Mesendoderm (in vitro differentiated cells): ENCODE data around the gene ATXN2.
"Not testable (repeated sequence)": the region's sequence is repeated elsewhere in the genome, so short reads cannot be mapped to it uniquely, and the experiment has no call there.

ENCODE experiments used
- DNase-seq: peaks from one replicate; pipeline ENCODE4 v3.0.0; 2013
- H2AK5ac ChIP-seq: 2 replicates; pipeline ENCODE4 v1.6.1; 2013; ENCODE audit warnings: low read length, inconsistent platforms
- H2BK120ac ChIP-seq: 2 replicates; pipeline ENCODE4 v1.6.1; 2013; ENCODE audit warnings: low read depth, mild to moderate bottlenecking, low read length, moderate library complexity, mixed read lengths
- H2BK15ac ChIP-seq: replicated peaks from 2 replicates; pipeline ENCODE4 v1.6.1; 2013; ENCODE audit warnings: low read depth, mild to moderate bottlenecking, moderate library complexity
- H2BK5ac ChIP-seq: 2 replicates; pipeline ENCODE4 v1.6.1; 2013; ENCODE audit warnings: low read length, inconsistent platforms
- H3K18ac ChIP-seq: 2 replicates; pipeline ENCODE4 v1.6.1; 2013; ENCODE audit warnings: mild to moderate bottlenecking, low read length, mixed read lengths
- H3K23ac ChIP-seq: one replicate; pipeline ENCODE4 v1.6.1; 2013; ENCODE audit warnings: low read length
- H3K27ac ChIP-seq: 2 replicates; pipeline ENCODE4 v1.5.1; 2013; ENCODE audit warnings: low read depth, mild to moderate bottlenecking, inconsistent platforms, low read length, moderate library complexity
- H3K27me3 ChIP-seq: 2 replicates; pipeline ENCODE4 v1.6.1; 2013; ENCODE audit warnings: low read length, control low read depth, mild to moderate bottlenecking, inconsistent platforms; ENCODE audit not compliant: insufficient read depth, poor library complexity
- H3K36me3 ChIP-seq: 2 replicates; pipeline ENCODE4 v1.6.1; 2013; ENCODE audit warnings: low read length, inconsistent platforms; ENCODE audit not compliant: control insufficient read depth, insufficient read depth
- H3K4ac ChIP-seq: one replicate; pipeline ENCODE4 v1.6.1; 2013; ENCODE audit warnings: low read depth, mild to moderate bottlenecking, low read length, moderate library complexity
- H3K4me1 ChIP-seq: 2 replicates; pipeline ENCODE4 v1.6.1; 2013; ENCODE audit warnings: low read depth, low read length, inconsistent platforms; ENCODE audit not compliant: control insufficient read depth
- H3K4me2 ChIP-seq: 2 replicates; pipeline ENCODE4 v1.6.1; 2013; ENCODE audit warnings: low read length
- H3K4me3 ChIP-seq: 2 replicates; pipeline ENCODE4 v1.5.1; 2013; ENCODE audit warnings: mild to moderate bottlenecking, low read length
- H3K56ac ChIP-seq: one replicate; pipeline ENCODE4 v1.6.1; 2013; ENCODE audit warnings: low read length
- H3K79me1 ChIP-seq: 2 replicates; pipeline ENCODE4 v1.6.1; 2013; ENCODE audit warnings: low read length, inconsistent platforms
- H3K79me2 ChIP-seq: 2 replicates; pipeline ENCODE4 v1.6.1; 2013; ENCODE audit warnings: mild to moderate bottlenecking, low read length; ENCODE audit not compliant: control insufficient read depth, insufficient read depth
- H3K9ac ChIP-seq: 2 replicates; pipeline ENCODE4 v1.6.1; 2013; ENCODE audit warnings: low read length, inconsistent platforms
- H4K5ac ChIP-seq: one replicate; pipeline ENCODE4 v1.6.1; 2013; ENCODE audit warnings: low read length
- H4K8ac ChIP-seq: one replicate; pipeline ENCODE4 v1.6.1; 2013; ENCODE audit warnings: low read depth, mild to moderate bottlenecking, control low read depth, low read length, moderate library complexity
- WGBS: extraction: QIAGEN DNeasy Blood & Tissue Kit; methylation state at CpG from one replicate; pipeline ENCODE4 v1.1.7; 2013; ENCODE audit warnings: low lambda C conversion rate, missing lambda C conversion rate; ENCODE audit not compliant: insufficient coverage; ENCODE audit errors: extremely low coverage; 5-methylcytosine and 5-hydroxymethylcytosine counted together

The ATXN2 gene

GRCh38 chr12:111605911-111606766 lies 7.0 kb upstream of the ATXN2 start:
- no peak overlapping the region for H2BK5ac ChIP-seq
- no peak for DNase-seq
- no peaks in the 10 kb centered on the region for H3K4me1 ChIP-seq
- H2BK15ac ChIP-seq = no peak overlapping the region
- no peak overlapping the region for H3K4ac ChIP-seq
- H2AK5ac ChIP-seq = no peak overlapping the region
- no peak overlapping the region for H3K9ac ChIP-seq
- H3K36me3 ChIP-seq = no peaks in the 10 kb centered on the region
- no peak overlapping the region for H3K4me2 ChIP-seq
- H3K79me2 ChIP-seq = no peaks in the 10 kb centered on the region
- H3K23ac ChIP-seq = no peak overlapping the region
- H2BK120ac ChIP-seq = no peak overlapping the region
- H3K79me1 ChIP-seq = no peaks in the 10 kb centered on the region
- no peak overlapping the region for H3K4me3 ChIP-seq
- WGBS = no CpG with 5 or more reads among the region's 7 CpGs
- H3K56ac ChIP-seq = no peak overlapping the region
- H3K27ac ChIP-seq = no peak overlapping the region
- H3K18ac ChIP-seq = no peak overlapping the region
- H4K5ac ChIP-seq = no peak overlapping the region
- no peaks in the 10 kb centered on the region for H3K27me3 ChIP-seq
- H4K8ac ChIP-seq = no peak overlapping the region

- not testable (repeated sequence) for H3K4me1 ChIP-seq, H3K23ac ChIP-seq, H3K36me3 ChIP-seq, H3K56ac ChIP-seq, H3K27me3 ChIP-seq, H3K27ac ChIP-seq, H2AK5ac ChIP-seq, DNase-seq, H3K4me3 ChIP-seq, H2BK120ac ChIP-seq, H3K9ac ChIP-seq, H2BK15ac ChIP-seq, H3K18ac ChIP-seq, H3K4me2 ChIP-seq, H4K8ac ChIP-seq, H3K79me1 ChIP-seq, H3K4ac ChIP-seq, H3K79me2 ChIP-seq, H2BK5ac ChIP-seq, H4K5ac ChIP-seq
- WGBS = no CpG with 5 or more reads among the region's 11 CpGs
Measured at GRCh38 chr12:111602857-111603256, 3.7 kb upstream of the ATXN2 start.

- no peak overlapping the region for H4K5ac ChIP-seq
- H3K36me3 ChIP-seq = no peaks in the 10 kb centered on the region
- no CpG with 5 or more reads among the region's 2 CpGs for WGBS
- DNase-seq = no peak
- H2AK5ac ChIP-seq = no peak overlapping the region
- H2BK15ac ChIP-seq = no peak overlapping the region
- peaks cover 11% of the 10 kb centered on the region for H3K79me2 ChIP-seq
- peaks cover under 1% of the 10 kb centered on the region for H3K79me1 ChIP-seq
- no peak overlapping the region for H3K23ac ChIP-seq
- H3K4ac ChIP-seq = no peak overlapping the region
- H2BK120ac ChIP-seq = no peak overlapping the region
- no peak overlapping the region for H4K8ac ChIP-seq
- H3K56ac ChIP-seq = no peak overlapping the region
- H3K27me3 ChIP-seq = no peaks in the 10 kb centered on the region
- H3K4me1 ChIP-seq = no peaks in the 10 kb centered on the region
- H3K4me3 ChIP-seq = no peak overlapping the region
- no peak overlapping the region for H3K27ac ChIP-seq
- H3K18ac ChIP-seq = no peak overlapping the region
- no peak overlapping the region for H2BK5ac ChIP-seq
- H3K9ac ChIP-seq = no peak overlapping the region
- H3K4me2 ChIP-seq = no peak overlapping the region
Measured at GRCh38 chr12:111602348-111602747, 3.2 kb upstream of the ATXN2 start.

GRCh38 chr12:111600986-111601385 lies 1.9 kb upstream of the ATXN2 start:
- not testable (repeated sequence) for H3K79me1 ChIP-seq, H2BK120ac ChIP-seq, H3K4me2 ChIP-seq, H3K36me3 ChIP-seq, H3K9ac ChIP-seq, H3K4me3 ChIP-seq, H4K5ac ChIP-seq, H2BK5ac ChIP-seq, H2AK5ac ChIP-seq, DNase-seq, H3K27ac ChIP-seq, H3K4ac ChIP-seq, H3K4me1 ChIP-seq, H3K18ac ChIP-seq, H4K8ac ChIP-seq, H3K56ac ChIP-seq, H2BK15ac ChIP-seq, H3K23ac ChIP-seq, H3K27me3 ChIP-seq
- peaks cover 20% of the 10 kb centered on the region for H3K79me2 ChIP-seq
- no CpG with 5 or more reads among the region's 12 CpGs for WGBS

- DNase-seq = no peak
- peak overlapping the region; percentile 79 for H3K4me3 ChIP-seq
- no peak overlapping the region for H2BK5ac ChIP-seq
- H2AK5ac ChIP-seq = no peak overlapping the region
- H3K27me3 ChIP-seq = no peaks in the 10 kb centered on the region
- peak overlapping the region; percentile 93 for H3K9ac ChIP-seq
- H4K5ac ChIP-seq = peak overlapping the region; percentile 56
- H4K8ac ChIP-seq = peak overlapping the region; percentile 70
- peak overlapping the region; percentile 7 for H3K18ac ChIP-seq
- peak overlapping the region; percentile 98 for H3K4me2 ChIP-seq
- peaks cover 2% of the 10 kb centered on the region for H3K79me1 ChIP-seq
- peak overlapping the region; percentile 99 for H3K27ac ChIP-seq
- no peaks in the 10 kb centered on the region for H3K4me1 ChIP-seq
- H3K56ac ChIP-seq = peak overlapping the region; percentile 99
- H3K79me2 ChIP-seq = peaks cover 27% of the 10 kb centered on the region
- H3K36me3 ChIP-seq = no peaks in the 10 kb centered on the region
- no peak overlapping the region for H2BK120ac ChIP-seq
- no CpG with 5 or more reads among the region's 5 CpGs for WGBS
- no peak overlapping the region for H3K4ac ChIP-seq
- no peak overlapping the region for H3K23ac ChIP-seq
- H2BK15ac ChIP-seq = no peak overlapping the region
Measured at GRCh38 chr12:111600205-111600642, 1.1 kb upstream of the ATXN2 start.
